Measurements from ENCODE around the gene TIMM22.
"Not testable (repeated sequence)": the region's sequence is repeated elsewhere in the genome, so short reads cannot be mapped to it uniquely, and the experiment has no call there.

The TIMM22 gene

DNA sequence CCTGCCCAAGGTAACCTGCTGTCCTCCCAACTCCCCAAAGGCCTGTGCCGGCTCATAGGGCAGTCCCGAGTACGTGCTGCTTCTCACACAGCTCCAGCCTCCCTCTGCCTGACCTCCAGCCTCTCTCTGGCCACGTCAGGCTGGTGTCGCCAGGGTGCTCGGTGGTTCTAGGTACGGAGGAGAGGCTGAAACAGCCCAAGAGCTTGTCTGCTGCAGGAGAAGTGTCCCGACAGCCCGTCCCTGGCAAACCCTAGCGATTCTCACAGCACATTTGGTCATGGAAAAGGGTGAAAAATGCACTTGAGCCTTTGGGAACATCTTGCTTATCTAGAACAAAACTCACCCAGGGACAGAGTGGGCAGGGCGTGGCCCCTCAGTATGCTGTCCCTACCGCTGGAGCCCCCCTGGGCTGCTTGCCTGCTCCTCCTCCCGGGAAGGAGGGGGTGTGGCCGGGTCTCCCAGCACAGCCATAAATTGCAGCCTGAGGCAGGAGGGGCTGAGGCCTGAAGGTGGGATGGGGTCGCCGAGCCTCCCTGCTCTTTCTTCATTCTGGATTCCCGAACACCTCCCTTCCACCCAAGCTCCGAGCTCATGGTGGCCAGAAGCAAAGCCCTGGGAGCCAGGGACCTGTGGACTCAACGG is 40.4 kb downstream of the TIMM22 start:
- DNase-seq (ENCODE audit: low read depth in 4 of 4, low spot score in 1 of 4), result no peak

DNA sequence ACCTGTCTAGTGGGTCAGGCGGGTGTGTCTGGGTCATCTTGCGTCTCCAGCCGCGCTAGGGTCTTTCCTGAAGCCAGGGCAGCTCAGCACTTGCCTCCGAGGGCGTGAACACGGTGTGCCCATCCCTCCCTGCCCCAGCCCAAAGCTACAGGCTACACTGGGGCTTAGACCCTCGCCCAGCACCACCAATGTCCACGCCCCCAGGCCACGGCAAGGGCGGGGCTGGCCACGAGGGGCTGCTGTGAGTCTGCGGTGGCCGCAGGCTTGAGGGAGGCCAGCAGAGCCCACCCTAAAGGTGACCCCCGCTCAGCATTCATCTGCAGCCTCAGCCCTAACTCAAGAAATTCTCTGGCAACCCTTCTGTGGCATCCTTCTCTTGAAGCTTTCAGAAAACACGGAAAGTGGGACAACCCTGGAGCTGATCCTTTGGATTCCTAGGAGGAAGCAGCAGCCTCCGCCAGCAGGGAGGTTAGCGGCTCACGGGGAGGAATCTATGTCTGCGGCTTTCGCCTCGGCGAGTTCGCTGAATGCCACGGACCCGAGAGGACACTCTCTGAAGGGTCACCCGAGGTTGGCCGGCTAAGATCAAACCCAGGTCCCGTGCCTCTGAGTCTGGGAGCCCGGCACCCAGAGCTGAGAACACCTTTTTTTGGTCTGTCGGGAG is 41.7 kb downstream of the TIMM22 start:
- no peak for DNase-seq (ENCODE audit: low read depth in 4 of 4, low spot score in 1 of 4)

DNA sequence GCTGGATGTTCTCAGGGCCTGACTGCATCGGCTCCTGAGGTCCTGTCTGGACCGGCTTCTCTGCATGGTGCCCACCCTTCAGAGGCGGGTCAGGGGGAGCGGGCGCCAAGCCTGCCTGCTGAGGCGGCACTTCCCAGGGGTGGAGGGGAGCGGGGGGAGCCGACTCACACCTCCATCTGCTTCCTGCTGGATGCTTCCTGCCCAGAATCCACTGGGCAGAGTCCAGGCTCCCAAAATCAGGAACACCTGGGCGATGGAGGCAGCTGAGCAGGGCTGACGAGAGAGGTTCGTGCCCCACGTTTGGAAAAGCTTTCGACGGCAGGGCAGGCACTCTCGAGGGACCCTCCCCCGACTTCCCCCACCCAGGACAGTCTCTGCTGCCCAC is 42.2 kb downstream of the TIMM22 start:
- no peak for DNase-seq (ENCODE audit: low read depth in 4 of 4, low spot score in 1 of 4)

DNA sequence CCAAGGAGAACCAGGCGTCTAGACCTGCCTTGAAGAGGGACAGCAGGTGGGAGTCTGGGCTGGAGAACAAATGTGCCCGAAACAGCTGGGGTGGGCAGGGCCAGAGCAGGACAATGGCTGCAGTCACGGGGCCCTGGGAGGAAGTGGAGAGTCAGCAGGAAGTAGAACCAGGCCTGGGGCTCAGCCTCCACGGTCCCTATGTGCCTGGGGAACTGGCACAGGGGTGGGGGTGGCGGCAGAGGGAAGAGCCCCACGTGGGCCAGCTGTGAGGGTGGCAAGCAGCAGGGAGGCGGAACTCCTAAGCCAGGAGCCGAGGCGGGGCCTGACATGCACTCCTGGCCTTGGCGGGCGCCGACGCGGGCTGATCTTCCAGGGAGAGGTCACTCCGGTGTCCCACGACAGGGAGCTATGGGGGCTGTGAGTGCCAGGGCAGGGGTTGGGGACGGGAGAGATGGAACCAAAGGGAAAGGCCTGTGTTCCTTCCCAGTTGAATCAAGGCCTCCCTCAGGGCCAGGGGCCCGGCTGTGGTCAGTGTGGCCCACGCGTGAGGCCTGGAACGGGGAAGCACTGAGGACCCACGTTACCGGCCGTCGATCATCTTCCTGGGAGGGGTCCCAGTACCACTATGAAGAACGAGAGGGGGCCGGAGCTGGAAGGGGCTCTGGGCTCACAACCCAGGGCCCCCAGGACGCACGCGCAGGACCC is 42.7 kb downstream of the TIMM22 start:
- no peak for DNase-seq (ENCODE audit: low read depth in 4 of 4, low spot score in 1 of 4)

DNA sequence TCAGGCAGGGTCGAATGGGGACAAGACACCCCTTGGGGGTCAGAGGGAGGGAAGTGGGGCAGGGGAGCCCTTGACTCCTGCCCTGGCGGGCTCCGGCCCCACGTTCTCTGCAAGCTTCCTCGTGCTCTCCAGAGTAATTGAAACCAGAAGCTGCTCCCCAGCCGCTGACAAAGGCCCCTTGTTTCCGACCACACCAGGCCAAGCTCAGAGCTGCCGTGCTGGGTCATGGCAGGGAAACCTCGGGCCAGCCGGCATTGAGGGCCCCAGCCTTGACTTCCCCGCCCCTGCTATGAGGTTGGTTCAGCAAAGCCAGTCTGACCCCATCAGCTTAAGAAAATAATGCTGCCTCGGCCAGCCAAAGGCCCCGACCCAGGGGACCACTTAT is 43.3 kb downstream of the TIMM22 start:
- DNase-seq (ENCODE audit: low read depth in 4 of 4, low spot score in 1 of 4), result no peak

DNA sequence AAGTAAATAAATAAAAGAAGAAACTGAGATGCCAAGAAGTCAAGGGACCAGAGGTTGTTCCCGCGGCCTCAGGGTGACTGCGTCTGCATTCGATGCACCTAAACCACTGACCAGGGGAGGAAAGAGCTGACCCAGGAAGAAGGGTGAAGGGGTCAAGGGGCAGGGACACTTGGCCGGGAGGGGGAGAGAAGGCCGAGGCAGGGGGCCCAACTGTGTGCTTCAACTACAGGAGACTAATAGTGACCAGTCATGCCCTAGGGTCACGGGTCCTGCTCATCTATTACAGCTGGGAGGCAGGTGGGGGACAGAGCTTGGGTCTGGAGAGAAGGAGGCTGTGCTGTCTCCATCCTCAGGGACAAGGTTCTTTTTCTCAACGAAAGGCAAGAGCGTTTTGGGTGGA is 44.8 kb downstream of the TIMM22 start:
- DNase-seq (ENCODE audit: low read depth in 4 of 4, low spot score in 1 of 4), result no peak

DNA sequence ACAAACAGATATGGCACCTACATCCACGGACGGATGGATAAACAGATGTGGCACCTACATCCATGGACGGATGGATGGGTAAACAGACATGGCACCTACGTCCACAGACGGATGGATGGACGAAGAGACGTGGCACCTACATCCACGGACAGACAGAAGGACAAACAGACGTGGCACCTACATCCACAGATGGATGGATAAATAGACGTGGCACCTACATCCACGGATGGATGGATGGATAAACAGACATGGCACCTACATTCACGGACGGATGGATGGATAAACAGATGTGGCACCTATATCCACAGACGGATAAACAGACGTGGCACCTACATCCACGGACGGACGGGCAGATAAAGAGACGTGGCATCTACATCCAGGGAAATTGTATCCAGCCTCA is 45.6 kb downstream of the TIMM22 start:
- DNase-seq (ENCODE audit: low read depth in 4 of 4, low spot score in 1 of 4), result no peak

DNA sequence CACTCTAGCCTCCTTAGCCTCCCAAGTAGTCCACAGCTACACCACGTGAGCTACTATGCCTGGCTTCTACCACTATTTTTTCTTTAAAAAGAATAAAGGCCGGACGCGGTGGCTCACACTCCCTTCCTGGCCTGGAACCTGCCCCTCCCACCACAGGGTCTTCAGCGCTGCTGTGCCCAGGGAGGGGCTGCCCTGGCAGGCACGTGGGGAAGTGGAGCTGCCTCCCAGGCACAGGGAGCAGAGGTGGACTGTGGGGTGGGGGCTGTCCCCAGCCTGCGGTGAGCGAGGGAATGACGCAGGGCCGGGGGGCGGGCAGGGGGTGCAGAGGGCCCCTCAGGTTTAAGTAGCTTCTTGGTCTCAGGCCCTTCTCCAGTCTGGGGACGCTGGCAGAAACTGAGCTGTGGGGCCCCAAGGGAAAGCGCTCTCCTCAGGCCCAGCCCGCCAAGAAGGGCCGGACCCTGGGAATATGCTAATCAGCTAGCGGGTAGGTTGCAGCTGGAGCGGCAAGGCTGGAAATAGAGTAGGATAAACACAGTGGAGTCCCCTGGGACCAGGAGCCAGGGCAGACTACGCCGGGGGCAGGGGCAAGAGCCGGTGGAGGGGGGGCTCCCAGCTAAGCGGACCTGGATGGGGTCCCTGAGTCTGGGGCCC is 46.8 kb downstream of the TIMM22 start:
- no peak for DNase-seq (ENCODE audit: low read depth in 4 of 4, low spot score in 1 of 4)

DNA sequence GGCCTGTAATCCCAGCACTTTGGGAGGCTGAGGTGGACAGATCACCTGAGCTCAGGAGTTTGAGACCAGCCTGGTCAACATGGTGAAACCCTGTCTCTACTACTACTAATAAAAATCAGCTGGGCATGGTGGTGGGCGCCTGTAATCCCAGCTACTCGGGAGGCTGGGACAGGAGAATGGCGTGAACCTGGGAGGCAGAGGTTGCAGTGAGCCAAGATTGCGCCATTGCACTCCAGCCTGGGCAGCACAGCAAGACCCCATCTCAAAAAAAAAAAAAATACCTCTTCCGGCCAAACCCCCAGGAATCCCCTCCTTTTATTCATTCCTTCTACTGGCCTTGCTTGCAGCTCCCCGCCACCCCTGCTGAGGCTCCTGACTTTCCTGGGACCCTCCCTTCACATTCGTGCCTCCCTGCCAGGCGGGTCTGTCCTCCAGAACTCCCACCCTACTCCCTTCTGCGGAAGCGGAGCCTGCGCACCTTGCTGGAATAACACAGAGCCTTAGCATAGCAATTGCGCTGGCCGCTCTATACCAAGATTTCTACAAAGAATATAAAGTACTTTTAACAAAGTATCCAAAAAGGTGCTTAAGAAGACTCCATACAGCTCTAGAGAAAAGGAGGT is 47.6 kb downstream of the TIMM22 start:
- not testable (repeated sequence) for DNase-seq (ENCODE audit: low read depth in 4 of 4, low spot score in 1 of 4)

DNA sequence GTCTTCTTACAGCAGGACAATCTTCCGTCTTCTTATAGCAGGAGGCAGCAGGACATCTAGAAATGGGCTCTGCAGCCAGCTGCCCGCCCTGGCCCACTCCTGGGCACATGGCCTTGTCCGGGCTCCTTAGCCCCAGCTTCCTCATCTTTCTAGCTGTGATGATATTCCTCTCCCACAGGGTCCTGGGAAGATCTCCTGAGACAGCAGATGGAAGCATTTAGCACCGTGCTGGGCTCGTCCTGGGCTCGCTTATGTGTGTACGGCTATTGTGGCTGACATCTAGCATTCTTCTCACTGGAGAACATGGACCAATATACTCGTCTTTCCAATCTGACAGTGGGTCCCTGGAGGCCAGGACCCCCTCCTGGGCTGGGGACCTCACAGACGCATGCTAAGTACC is 48.5 kb downstream of the TIMM22 start:
- no peak for DNase-seq (ENCODE audit: low read depth in 4 of 4, low spot score in 1 of 4)

DNA sequence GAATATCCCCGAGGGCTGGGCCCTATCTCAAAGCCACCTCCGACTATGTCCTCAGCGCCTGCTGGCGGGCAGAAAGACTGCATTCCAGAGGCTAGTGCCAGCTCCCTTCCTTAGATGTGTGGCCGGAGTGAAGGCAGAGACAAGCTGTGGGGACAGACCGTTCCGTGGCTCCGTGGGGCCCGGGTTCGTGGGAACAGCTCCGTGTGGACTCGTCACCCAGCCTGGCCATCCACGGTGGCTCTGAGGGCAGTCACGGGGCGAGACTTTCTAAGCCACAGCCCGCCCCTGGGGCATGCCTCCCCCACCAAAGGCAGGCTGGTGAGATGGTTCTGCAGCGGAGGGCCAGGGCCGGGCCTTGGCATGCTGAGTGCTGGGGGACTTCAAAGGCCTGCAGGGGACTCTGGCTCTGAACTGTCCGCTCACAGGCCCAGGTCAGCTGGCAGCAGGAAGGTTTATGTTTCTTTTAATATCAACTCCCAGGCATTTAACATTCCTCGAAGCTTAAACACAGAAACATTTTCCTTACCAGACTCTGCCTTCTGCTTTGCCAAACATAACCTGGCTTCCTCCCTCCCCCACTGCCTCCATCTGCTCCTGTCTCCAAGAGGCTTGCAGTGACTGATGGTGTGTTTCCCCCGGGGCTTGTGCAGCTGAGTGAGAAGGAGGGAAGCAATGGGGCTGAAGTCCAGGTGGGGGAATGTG is 50.4 kb downstream of the TIMM22 start:
- DNase-seq (ENCODE audit: low read depth in 4 of 4, low spot score in 1 of 4), result no peak

DNA sequence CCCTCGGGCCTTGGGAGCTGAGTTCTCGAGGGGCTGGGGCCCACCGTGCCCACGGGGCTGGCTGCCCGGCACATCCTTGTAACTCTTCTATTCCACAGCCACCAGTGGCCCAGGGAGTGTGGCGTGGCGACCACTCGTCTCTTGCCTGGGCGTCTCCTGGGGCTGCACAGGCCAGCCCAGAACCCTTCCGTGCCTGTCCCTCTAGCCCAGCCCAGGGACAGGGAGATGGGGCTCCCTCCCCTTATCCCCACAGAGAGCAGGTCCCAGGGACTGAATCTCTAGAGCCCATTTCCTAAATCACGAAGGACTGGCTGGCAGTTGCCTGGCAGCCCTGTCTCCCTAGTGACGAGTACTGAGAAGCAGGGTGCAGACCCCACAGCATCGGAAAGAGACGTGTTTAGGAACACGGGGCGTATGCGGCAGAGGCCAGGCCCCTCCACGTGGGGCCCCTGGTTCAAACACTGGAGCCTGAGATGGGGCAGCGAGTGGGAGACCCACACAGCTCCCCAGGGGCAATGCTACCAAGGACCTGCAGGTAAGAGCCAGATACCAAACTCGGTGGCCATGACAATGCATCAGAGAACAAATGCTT is 51.0 kb downstream of the TIMM22 start:
- DNase-seq (ENCODE audit: low read depth in 4 of 4, low spot score in 1 of 4), result no peak

DNA sequence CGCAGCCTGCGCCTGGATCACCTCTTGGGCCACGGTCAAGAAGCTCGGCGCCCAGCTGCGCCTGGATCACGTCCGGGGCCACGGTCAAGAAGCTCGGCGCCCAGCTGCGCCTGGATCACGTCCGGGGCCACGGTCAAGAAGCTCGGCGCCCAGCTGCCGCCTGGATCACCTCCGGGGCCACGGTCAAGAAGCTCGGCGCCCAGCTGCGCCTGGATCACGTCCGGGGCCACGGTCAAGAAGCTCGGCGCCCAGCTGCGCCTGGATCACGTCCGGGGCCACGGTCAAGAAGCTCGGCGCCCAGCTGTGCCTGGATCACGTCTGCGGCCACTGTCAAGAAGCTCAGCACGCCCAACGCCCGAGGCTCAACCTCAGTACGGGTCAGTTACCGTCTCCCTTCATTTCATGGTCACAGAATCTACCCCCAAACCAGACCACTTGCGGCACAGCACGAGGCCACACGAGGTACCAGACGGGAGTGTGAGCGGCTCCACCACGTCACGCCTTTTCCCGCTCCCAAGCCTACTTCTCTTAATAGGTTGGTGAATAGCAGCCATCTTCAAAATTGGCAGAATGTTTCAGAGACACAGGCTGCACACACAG is 51.7 kb downstream of the TIMM22 start:
- DNase-seq (ENCODE audit: low read depth in 4 of 4, low spot score in 1 of 4), result not testable (repeated sequence)

DNA sequence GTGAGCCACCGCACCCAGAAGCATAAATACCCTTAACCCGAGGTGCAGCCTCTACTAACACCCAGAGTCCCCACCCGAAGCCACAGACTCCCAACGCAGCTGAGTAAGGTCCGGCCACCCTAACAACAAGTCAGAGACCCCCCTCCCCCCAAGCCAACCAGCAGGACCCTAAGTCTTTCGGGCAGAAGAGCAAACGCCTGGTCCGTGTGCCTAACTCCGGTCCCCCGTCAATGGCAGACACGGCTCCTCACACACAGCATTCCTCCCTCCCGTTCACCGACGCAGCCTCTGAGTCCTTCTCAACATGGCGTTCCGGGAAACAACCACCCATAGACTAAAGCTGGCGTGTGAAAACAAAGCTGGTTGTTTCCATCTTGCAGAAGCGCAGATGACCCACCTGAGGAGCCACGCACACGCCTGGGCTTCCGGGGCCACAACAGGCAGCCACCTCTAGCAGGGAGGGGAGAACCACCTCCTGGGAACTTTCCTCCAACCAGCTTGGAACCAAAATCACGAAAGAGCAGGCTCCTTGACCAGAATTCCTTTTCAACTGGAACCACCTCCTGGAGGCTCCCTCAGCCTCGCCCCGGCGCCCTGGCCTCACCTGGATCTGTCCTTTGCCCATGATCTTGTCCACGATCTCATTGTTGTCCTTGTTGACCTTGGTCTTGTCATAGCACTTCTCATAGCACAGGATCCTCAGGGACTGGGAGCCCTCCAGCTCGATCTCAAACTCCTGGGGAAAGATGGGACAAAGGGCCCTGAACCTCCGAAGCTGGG is 52.7 kb downstream of the TIMM22 start:
- DNase-seq (ENCODE audit: low read depth in 4 of 4, low spot score in 1 of 4), result no peak

DNA sequence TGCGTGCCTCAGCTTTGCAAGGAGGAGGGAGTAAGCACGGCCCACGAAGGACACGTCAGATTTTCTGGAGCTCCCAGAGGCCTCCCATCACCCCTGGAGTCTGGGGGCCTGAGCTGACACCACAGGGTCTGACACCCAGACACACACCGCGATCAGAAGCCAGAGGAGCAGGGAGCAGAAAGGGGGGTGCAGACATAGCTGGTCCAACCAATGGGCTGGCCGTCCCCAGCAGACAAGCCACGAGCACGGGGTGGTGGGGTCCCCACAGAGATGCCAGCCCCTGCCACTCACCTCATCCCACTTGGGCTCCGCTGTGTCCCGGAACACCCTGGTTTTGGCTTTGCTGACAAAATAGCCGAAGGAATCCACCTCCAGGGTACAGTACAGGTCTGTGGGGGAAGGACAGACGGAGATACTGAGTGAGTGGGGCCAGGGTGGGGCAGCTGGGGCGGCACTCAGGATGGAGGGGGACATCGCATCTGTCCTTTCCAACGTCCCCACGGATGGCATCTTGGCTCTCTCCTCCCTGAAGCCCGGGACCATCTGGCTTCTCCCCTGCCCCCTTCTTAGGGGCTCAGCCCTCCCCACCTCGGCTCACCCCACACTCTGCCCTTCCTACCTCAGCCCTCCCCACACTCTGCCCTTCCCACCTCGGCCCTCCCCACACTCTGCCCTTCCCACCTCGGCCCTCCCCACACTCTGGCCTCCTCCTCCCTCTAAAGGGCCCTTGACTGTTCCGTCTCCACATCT is 53.5 kb downstream of the TIMM22 start:
- no peak for DNase-seq (ENCODE audit: low read depth in 4 of 4, low spot score in 1 of 4)

DNA sequence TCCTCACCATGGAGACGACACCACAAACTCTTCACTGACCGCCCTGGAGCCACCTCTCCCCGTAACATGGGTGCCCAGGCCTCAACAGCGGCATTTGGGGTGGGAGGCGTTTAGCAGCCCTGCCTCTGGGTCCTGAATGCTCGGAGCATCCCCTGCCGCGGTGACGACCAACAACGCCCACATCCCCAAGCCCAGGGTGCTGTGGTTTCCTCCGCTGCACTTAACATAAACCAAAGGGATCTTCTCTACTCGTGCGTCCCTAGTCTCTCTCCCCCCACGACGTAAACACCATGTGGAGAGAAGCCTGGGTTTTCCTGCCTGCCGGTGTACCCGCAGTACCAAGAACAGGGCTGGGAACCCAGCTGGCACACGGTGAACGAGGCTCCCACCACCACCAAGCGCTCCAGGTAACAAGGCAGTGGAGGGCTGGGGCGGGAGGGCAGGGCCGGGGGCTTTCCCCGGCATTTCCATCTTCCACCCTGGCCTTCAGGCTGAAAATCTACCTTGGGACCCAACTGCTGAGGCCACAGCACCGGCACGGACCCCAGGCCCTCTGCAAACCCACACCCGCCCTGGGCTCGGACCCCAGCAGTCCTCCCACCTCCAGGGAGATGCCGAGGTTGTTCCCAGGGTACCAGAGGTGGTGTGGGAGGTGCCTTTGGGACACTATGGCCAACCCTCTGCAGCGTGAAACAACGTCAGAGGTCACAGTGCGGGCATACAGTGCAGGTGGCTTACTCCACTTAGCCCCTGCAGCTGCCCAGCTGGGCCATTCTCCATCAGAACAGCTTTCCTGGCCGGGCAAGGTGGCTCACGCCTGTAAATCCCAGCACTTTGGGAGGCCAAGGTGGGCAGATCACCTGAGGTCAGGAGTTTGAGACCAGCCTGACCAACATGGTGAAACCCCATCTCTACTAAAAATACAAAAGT is 54.3 kb downstream of the TIMM22 start:
- DNase-seq (ENCODE audit: low read depth in 4 of 4, low spot score in 1 of 4), result no peak

Data from stimulated activated CD4-positive, alpha-beta T cell treated with anti-CD3 and anti-CD28 coated beads, Interleukin-1b, Interleukin-23, amount 100 ng/mL, for 24 hours (primary cell).